ENCODE data around the gene MRTFB. TPM values are rescaled to one million over a fixed set of nuclear protein-coding genes. Genes with fewer than 3 reads are reported as not detected.

Gene MRTFB
- total and polyA plus RNA-seq, 2 experiments from 2014 or later, result 13.9 to 22.2 TPM

- TF ChIP-seq ETS1 (IDR thresholded peaks at IDR 0.05) (no peak), ZNF114 (CRISPR knock-in tag; IDR thresholded peaks at IDR 0.05) (no peak), JUNB (IDR thresholded peaks at IDR 0.05; ENCODE audit: unreplicated experiment) (no peak)
Measured at GRCh38 chr16:14239791-14240190, 168.7 kb downstream of the MRTFB start (continued).

GRCh38 chr16:14240219-14240843, 169.2 kb downstream of the MRTFB start:
- Mint-ChIP-seq H3K27ac (no peak overlapping the region), H3K4me3 (no peak overlapping the region)

DNA sequence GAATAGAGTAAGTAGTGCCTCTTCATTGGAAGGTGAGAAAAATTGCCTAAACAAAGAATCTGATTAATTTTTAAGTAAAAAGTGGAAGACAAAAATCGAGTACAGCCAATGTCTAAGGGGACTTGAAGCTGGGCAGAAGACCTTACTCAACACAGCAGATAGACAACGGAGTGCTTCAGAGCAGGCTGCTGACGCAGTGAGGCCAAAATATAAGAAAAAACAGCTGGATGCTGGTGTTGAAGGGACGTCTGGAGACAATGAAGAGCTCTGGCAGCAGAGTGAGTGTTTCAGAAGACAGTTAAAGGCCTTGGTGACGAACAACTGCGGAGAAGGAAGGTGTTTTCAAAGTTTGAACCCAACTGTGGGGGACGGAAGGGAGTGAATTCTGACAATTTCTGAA, 169.8 kb downstream of the MRTFB start:
- Histone ChIP-seq H3K4me2 (no peak overlapping the region), H3K4me1 (ENCODE audit: insufficient read depth) (no peaks in the 10 kb centered on the region), H4K20me1 (replicated peaks; ENCODE audit: insufficient read depth) (no peaks in the 10 kb centered on the region), H3K9me2 (ENCODE audit: insufficient read depth) (no peaks in the 10 kb centered on the region), H3K4me3 (no peak overlapping the region), H3K27ac (ENCODE audit: low read depth) (peak overlapping the region; percentile 46; the same call in 1 of the 2 replicates), H3K27me3 (ENCODE audit: insufficient read depth) (no peaks in the 10 kb centered on the region), H3K79me2 (replicated peaks; ENCODE audit: insufficient read depth) (no peaks in the 10 kb centered on the region), H3K36me3 (ENCODE audit: insufficient read depth) (peaks cover 16% of the 10 kb centered on the region), H3F3A (replicated peaks; ENCODE audit: low read depth) (no peaks in the 10 kb centered on the region), H2AFZ (no peak overlapping the region)
- Mint-ChIP-seq H3K27me3 (ENCODE audit: insufficient read depth, low read depth, poor library complexity) (no peaks in the 10 kb centered on the region), H3K36me3 (ENCODE audit: low read depth) (peaks cover 11% of the 10 kb centered on the region; the same call in 2 of the 3 replicates), H3K4me3 (no peak overlapping the region), H3K9me3 (no peaks in the 10 kb centered on the region), H3K4me1 (no peaks in the 10 kb centered on the region), H3K27ac (no peak overlapping the region)
- no peak for ATAC-seq
- no peak for DNase-seq (ENCODE audit: low spot score)
- TF ChIP-seq JUNB (IDR thresholded peaks at IDR 0.05; ENCODE audit: unreplicated experiment) (no peak), ZNF114 (CRISPR knock-in tag; IDR thresholded peaks at IDR 0.05) (no peak), ZNF331 (CRISPR knock-in tag; IDR thresholded peaks at IDR 0.05; ENCODE audit: low read depth) (no peak), EZH2phosphoT487 (IDR thresholded peaks at IDR 0.05; ENCODE audit: unreplicated experiment) (no peak)
- TF ChIP-seq, protein P1, sequence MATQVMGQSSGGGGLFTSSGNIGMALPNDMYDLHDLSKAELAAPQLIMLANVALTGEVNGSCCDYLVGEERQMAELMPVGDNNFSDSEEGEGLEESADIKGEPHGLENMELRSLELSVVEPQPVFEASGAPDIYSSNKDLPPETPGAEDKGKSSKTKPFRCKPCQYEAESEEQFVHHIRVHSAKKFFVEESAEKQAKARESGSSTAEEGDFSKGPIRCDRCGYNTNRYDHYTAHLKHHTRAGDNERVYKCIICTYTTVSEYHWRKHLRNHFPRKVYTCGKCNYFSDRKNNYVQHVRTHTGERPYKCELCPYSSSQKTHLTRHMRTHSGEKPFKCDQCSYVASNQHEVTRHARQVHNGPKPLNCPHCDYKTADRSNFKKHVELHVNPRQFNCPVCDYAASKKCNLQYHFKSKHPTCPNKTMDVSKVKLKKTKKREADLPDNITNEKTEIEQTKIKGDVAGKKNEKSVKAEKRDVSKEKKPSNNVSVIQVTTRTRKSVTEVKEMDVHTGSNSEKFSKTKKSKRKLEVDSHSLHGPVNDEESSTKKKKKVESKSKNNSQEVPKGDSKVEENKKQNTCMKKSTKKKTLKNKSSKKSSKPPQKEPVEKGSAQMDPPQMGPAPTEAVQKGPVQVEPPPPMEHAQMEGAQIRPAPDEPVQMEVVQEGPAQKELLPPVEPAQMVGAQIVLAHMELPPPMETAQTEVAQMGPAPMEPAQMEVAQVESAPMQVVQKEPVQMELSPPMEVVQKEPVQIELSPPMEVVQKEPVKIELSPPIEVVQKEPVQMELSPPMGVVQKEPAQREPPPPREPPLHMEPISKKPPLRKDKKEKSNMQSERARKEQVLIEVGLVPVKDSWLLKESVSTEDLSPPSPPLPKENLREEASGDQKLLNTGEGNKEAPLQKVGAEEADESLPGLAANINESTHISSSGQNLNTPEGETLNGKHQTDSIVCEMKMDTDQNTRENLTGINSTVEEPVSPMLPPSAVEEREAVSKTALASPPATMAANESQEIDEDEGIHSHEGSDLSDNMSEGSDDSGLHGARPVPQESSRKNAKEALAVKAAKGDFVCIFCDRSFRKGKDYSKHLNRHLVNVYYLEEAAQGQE (IDR thresholded peaks at IDR 0.05; ENCODE audit: unreplicated experiment), result no peak

More at GRCh38 chr16:14240219-14240843, 169.2 kb downstream of the MRTFB start:
- no peak for ATAC-seq
- Histone ChIP-seq H3K4me3 (no peak overlapping the region), H3K27me3 (ENCODE audit: insufficient read depth) (no peaks in the 10 kb centered on the region), H3K4me2 (no peak overlapping the region), H3K27ac (ENCODE audit: low read depth) (no peak overlapping the region), H3K79me2 (replicated peaks; ENCODE audit: insufficient read depth) (no peaks in the 10 kb centered on the region), H4K20me1 (replicated peaks; ENCODE audit: insufficient read depth) (no peaks in the 10 kb centered on the region), H3K36me3 (ENCODE audit: insufficient read depth) (peaks cover 10% of the 10 kb centered on the region), H2AFZ (no peak overlapping the region), H3K9me2 (ENCODE audit: insufficient read depth) (no peaks in the 10 kb centered on the region), H3F3A (replicated peaks; ENCODE audit: low read depth) (no peaks in the 10 kb centered on the region), H3K4me1 (ENCODE audit: insufficient read depth) (no peaks in the 10 kb centered on the region)
- Mint-ChIP-seq H3K27me3 (ENCODE audit: insufficient read depth, low read depth, poor library complexity) (no peaks in the 10 kb centered on the region), H3K9me3 (no peaks in the 10 kb centered on the region), H3K4me1 (no peaks in the 10 kb centered on the region), H3K36me3 (ENCODE audit: low read depth) (peaks cover 10% of the 10 kb centered on the region; the same call in 2 of the 3 replicates)
- no peak for TF ChIP-seq EZH2phosphoT487 (IDR thresholded peaks at IDR 0.05; ENCODE audit: unreplicated experiment)
- TF ChIP-seq, protein P2, sequence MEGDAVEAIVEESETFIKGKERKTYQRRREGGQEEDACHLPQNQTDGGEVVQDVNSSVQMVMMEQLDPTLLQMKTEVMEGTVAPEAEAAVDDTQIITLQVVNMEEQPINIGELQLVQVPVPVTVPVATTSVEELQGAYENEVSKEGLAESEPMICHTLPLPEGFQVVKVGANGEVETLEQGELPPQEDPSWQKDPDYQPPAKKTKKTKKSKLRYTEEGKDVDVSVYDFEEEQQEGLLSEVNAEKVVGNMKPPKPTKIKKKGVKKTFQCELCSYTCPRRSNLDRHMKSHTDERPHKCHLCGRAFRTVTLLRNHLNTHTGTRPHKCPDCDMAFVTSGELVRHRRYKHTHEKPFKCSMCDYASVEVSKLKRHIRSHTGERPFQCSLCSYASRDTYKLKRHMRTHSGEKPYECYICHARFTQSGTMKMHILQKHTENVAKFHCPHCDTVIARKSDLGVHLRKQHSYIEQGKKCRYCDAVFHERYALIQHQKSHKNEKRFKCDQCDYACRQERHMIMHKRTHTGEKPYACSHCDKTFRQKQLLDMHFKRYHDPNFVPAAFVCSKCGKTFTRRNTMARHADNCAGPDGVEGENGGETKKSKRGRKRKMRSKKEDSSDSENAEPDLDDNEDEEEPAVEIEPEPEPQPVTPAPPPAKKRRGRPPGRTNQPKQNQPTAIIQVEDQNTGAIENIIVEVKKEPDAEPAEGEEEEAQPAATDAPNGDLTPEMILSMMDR (conservative IDR thresholded peaks at IDR 0.05; ENCODE audit: low read depth in 2 of 2), result no peak
- DNase-seq (ENCODE audit: low spot score), result no peak
